H1 (cell line): ENCODE results near the gene CSHL1. TPM values are rescaled to one million over a fixed set of nuclear protein-coding genes. Genes with fewer than 3 reads are reported as not detected.
"Not testable (repeated sequence)": the region's sequence is repeated elsewhere in the genome, so short reads cannot be mapped to it uniquely, and the experiment has no call there.

Experiments used
- CTCF ChIA-PET: fragments of 300-600 bp; sonication (Branson Sonifier 250); formaldehyde crosslinking; loops from one replicate; lab custom pipeline; 2021; ENCODE audit not compliant: partially characterized antibody; lab: Charles Lee
- POLR2A ChIA-PET: fragments of 300-600 bp; sonication (Branson Sonifier 250); formaldehyde crosslinking; loops from one replicate; lab custom pipeline; 2021; ENCODE audit warnings: inconsistent platforms; ENCODE audit not compliant: partially characterized antibody; lab: Charles Lee
- DNase-seq, 2 experiments: peaks; one replicate each; pipeline versions ENCODE4 v3.0.0 to v3.0.0-alpha.2; 2010 to 2022; ENCODE audit warnings: low spot score in 2 of 2, low read depth in 1 of 2, mixed read lengths in 1 of 2
- FAIRE-seq: peaks from 2 replicates; lab custom pipeline; 2011; peaks lifted over from hg19 to GRCh38; lab: Jason Lieb, UNC
- H2AFZ ChIP-seq: 2 replicates; pipeline ENCODE4 v1.8.1; 2012; ENCODE audit warnings: low read length, inconsistent platforms
- H2AK5ac ChIP-seq: 2 replicates; pipeline ENCODE4 v1.6.1; 2013; ENCODE audit warnings: low read depth, low read length
- H2BK120ac ChIP-seq: replicated peaks from 2 replicates; pipeline ENCODE3; 2013; ENCODE audit warnings: low read depth, low read length, inconsistent platforms
- H2BK12ac ChIP-seq: 2 replicates; pipeline ENCODE4 v1.6.1; 2013; ENCODE audit warnings: low read depth, low read length
- H2BK15ac ChIP-seq: 2 replicates; pipeline ENCODE4 v1.6.1; 2013; ENCODE audit warnings: low read length
- H2BK20ac ChIP-seq: 2 replicates; pipeline ENCODE4 v1.6.1; 2013; ENCODE audit warnings: low read length
- H2BK5ac ChIP-seq: 2 replicates; pipeline ENCODE4 v1.6.1; 2013; ENCODE audit warnings: low read depth, low read length
- H3K14ac ChIP-seq: 2 replicates; pipeline ENCODE4 v1.6.1; 2013; ENCODE audit warnings: inconsistent platforms; ENCODE audit not compliant: insufficient read length
- H3K18ac ChIP-seq: 2 replicates; pipeline ENCODE4 v1.6.1; 2013; ENCODE audit warnings: low read length; ENCODE audit errors: extremely low read depth
- H3K23ac ChIP-seq: 2 replicates; pipeline ENCODE4 v1.6.1; 2013; ENCODE audit warnings: inconsistent platforms; ENCODE audit not compliant: insufficient read length
- H3K23me2 ChIP-seq: 2 replicates; pipeline ENCODE4 v1.6.1; 2013; ENCODE audit warnings: low read depth, low read length
- H3K27ac ChIP-seq: 2 replicates; pipeline ENCODE4 v1.6.1; 2011; ENCODE audit warnings: low read depth, low read length, inconsistent platforms
- H3K27me3 ChIP-seq, 4 experiments: replicated peaks in 1 of 4; 1 replicate in 1 of 4; 2 replicates in 3 of 4; pipeline versions ENCODE4 v1.6.1 to v1.8.1; 2011 to 2013; ENCODE audit warnings: low read length in 3 of 4, mild to moderate bottlenecking in 3 of 4, inconsistent platforms in 2 of 4, mixed read lengths in 2 of 4, moderate library complexity in 1 of 4; ENCODE audit not compliant: control insufficient read depth in 3 of 4, insufficient read depth in 3 of 4; ENCODE audit errors: extremely low read depth in 1 of 4
- H3K36me3 ChIP-seq, 4 experiments: 2 replicates each; pipeline versions ENCODE4 v1.6.1 to v1.8.1; 2011 to 2013; ENCODE audit warnings: mild to moderate bottlenecking in 4 of 4, low read length in 3 of 4, moderate library complexity in 2 of 4, control low read depth in 1 of 4, inconsistent platforms in 1 of 4; ENCODE audit not compliant: insufficient read depth in 4 of 4, control insufficient read depth in 2 of 4
- H3K4ac ChIP-seq: replicated peaks from 2 replicates; pipeline ENCODE3; 2013; ENCODE audit warnings: low read length, low read depth, mixed read lengths, inconsistent platforms; ENCODE audit not compliant: insufficient read length
- H3K4me1 ChIP-seq, 4 experiments: replicated peaks in 1 of 4; 1 replicate in 1 of 4; 2 replicates in 3 of 4; pipeline versions ENCODE4 v1.6.1 to v1.8.1; 2011 to 2013; ENCODE audit warnings: low read length in 3 of 4, inconsistent platforms in 2 of 4, mixed read lengths in 1 of 4; ENCODE audit not compliant: insufficient read depth in 4 of 4, control insufficient read depth in 3 of 4
- H3K4me2 ChIP-seq, 2 experiments: 2 replicates each; pipeline versions ENCODE4 v1.6.1 to v1.8.1; 2011 to 2013; ENCODE audit warnings: low read depth in 2 of 2, low read length in 2 of 2, control low read depth in 1 of 2, inconsistent platforms in 1 of 2, mild to moderate bottlenecking in 1 of 2; ENCODE audit not compliant: insufficient read depth in 1 of 2
- H3K4me3 ChIP-seq, 4 experiments: fragments of 200-600, 300-600 bp in 1 of 4; sonication (generic), shearing (Covaris generic), sonication (Bioruptor Twin) in 1 of 4; 2 replicates each; pipeline versions ENCODE4 v1.5.1 to v1.8.1; 2011 to 2016; ENCODE audit warnings: low read length in 4 of 4, low read depth in 3 of 4, control low read depth in 2 of 4, inconsistent platforms in 2 of 4, mild to moderate bottlenecking in 2 of 4, mixed read lengths in 1 of 4, moderate library complexity in 1 of 4; ENCODE audit not compliant: insufficient read depth in 2 of 4; ENCODE audit errors: extremely low read depth in 1 of 4
- H3K56ac ChIP-seq: replicated peaks from 2 replicates; pipeline ENCODE3; 2013; ENCODE audit warnings: low read depth, mild to moderate bottlenecking, mixed read lengths, low read length, inconsistent platforms; ENCODE audit not compliant: insufficient read length
- H3K79me1 ChIP-seq: 2 replicates; pipeline ENCODE4 v1.6.1; 2013; ENCODE audit warnings: low read depth, low read length, control low read depth
- H3K79me2 ChIP-seq, 2 experiments: 2 replicates each; pipeline versions ENCODE4 v1.6.1 to v1.8.1; 2012 to 2013; ENCODE audit warnings: low read length in 2 of 2, mild to moderate bottlenecking in 2 of 2, inconsistent platforms in 1 of 2; ENCODE audit not compliant: insufficient read depth in 2 of 2, control insufficient read depth in 1 of 2
- H3K9ac ChIP-seq, 4 experiments: replicated peaks in 1 of 4; 1 replicate in 1 of 4; 2 replicates in 3 of 4; pipeline versions ENCODE4 v1.6.1 to v1.8.1; 2011 to 2013; ENCODE audit warnings: low read depth in 3 of 4, low read length in 3 of 4, control low read depth in 2 of 4, mild to moderate bottlenecking in 2 of 4, moderate library complexity in 2 of 4, inconsistent platforms in 1 of 4; ENCODE audit errors: extremely low read depth in 1 of 4
- H3K9me3 ChIP-seq, 2 experiments: 2 replicates each; pipeline versions ENCODE4 v1.6.1 to v1.8.1; 2012 to 2013; ENCODE audit warnings: mild to moderate bottlenecking in 2 of 2, moderate library complexity in 2 of 2, control low read depth in 1 of 2, inconsistent platforms in 1 of 2, low read depth in 1 of 2, low read length in 1 of 2, mixed read lengths in 1 of 2; ENCODE audit not compliant: insufficient read depth in 2 of 2
- H4K20me1 ChIP-seq, 2 experiments: replicated peaks in 1 of 2; 2 replicates each; pipeline versions ENCODE3 to v1.8.1; 2011 to 2013; ENCODE audit warnings: inconsistent platforms in 2 of 2, low read length in 2 of 2, mild to moderate bottlenecking in 1 of 2; ENCODE audit not compliant: insufficient read depth in 2 of 2, control insufficient read depth in 1 of 2
- H4K5ac ChIP-seq: 2 replicates; pipeline ENCODE4 v1.6.1; 2013; ENCODE audit warnings: low read length, low read depth, mixed read lengths, inconsistent platforms; ENCODE audit not compliant: insufficient read length
- H4K8ac ChIP-seq: 2 replicates; pipeline ENCODE4 v1.8.0; 2013; ENCODE audit warnings: mild to moderate bottlenecking, moderate library complexity, low read length, inconsistent platforms; ENCODE audit not compliant: insufficient read depth; ENCODE audit errors: extremely low read depth
- H4K91ac ChIP-seq: replicated peaks from 2 replicates; pipeline ENCODE3; 2013; ENCODE audit warnings: low read length, mixed read lengths, inconsistent platforms; ENCODE audit not compliant: insufficient read length
- WGBS, 2 experiments: shearing (Covaris generic) in 1 of 2; methylation state at CpG; one replicate each; pipeline versions ENCODE4 v1.1.6 to v1.1.7; 2013 to 2015; ENCODE audit warnings: low lambda C conversion rate in 2 of 2, mixed read lengths in 2 of 2, inconsistent platforms in 1 of 2, low coverage in 1 of 2, missing lambda C conversion rate in 1 of 2; ENCODE audit not compliant: insufficient replicate concordance in 2 of 2, insufficient coverage in 1 of 2, insufficient read length in 1 of 2; ENCODE audit errors: extremely low coverage in 1 of 2, missing lambda C conversion rate in 1 of 2; 5-methylcytosine and 5-hydroxymethylcytosine counted together
- polyA plus RNA-seq, 7 experiments: library from polyadenylated mRNA; depleted of rRNA in 3 of 7; stranded (reverse) in 5 of 7; unstranded in 2 of 7; fragments of >200 nt in 5 of 7; fragments of 200-250 nt in 2 of 7; gene quantifications; 1 replicate in 5 of 7; 2 replicates in 1 of 7; 4 replicates in 1 of 7; pipeline versions ENCODE4 v1.2.1 to v1.2.3, GENCODE V29; 2011 to 2013; ENCODE audit warnings: missing spikeins in 2 of 7, mixed read lengths in 2 of 7
- total RNA-seq: library from RNA; stranded (reverse); fragmentation: NEBNext Ultra II Directional; extraction: Animal tissue kit (Norgen Biotek cat#: 25700); gene quantifications from 2 replicates; pipeline ENCODE4 v1.2.1, GENCODE V29; 2021

The CSHL1 gene
- total and polyA plus RNA-seq, 2 of the 8 experiments (the other 6 are each of a cell fraction or from before 2014, with no cell fraction given): not detected

DNA sequence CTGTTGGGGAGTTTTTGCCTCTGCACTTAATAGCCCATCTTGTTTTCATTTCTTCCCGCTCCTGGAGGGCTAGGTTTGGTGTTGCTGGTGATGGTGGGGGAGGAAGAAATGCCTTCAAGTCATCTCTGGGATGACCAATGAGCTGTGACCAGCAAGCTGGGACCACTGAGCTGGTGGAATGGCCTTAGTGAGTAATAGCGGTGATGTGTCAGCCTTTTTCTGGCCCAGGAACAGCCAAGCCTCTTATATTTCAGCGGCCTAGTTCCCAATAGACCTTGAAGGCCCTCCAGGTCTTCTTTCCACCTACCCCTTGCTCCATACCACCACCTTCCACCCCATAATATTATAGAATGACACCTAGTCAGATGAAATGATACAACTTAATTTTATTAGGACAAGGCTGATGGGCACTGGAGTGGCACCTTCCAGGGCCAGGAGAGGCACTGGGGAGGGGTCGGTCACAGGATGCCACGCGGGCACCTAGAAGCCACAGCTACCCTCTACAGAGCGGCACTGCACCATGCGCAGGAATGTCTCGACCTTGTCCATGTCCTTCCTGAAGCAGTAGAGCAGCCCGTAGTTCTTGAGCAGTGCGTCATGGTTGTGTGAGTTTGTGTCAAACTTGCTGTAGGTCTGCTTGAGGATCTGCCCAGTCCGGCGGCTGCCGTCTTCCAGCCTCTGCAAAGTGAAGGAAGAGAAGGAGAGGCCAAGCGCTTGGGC lies 39.3 kb downstream of the CSHL1 start:
- H3K23ac ChIP-seq, H2BK15ac ChIP-seq, H3K27ac ChIP-seq, H3K27me3 ChIP-seq, H3K4me1 ChIP-seq, H3K79me2 ChIP-seq, DNase-seq, H2BK20ac ChIP-seq, H2AK5ac ChIP-seq, H4K5ac ChIP-seq, H3K4me3 ChIP-seq, H3K36me3 ChIP-seq, H3K18ac ChIP-seq, H2BK5ac ChIP-seq, H3K14ac ChIP-seq, H3K79me1 ChIP-seq, H2BK12ac ChIP-seq, H3K23me2 ChIP-seq, H3K9me3 ChIP-seq, H4K91ac ChIP-seq, H2AFZ ChIP-seq, H3K9ac ChIP-seq, FAIRE-seq, POLR2A ChIA-PET, H3K4ac ChIP-seq, H4K20me1 ChIP-seq, H3K56ac ChIP-seq, H3K4me2 ChIP-seq, H4K8ac ChIP-seq, H2BK120ac ChIP-seq: not testable (repeated sequence)
- WGBS, 2 experiments: 92% methylated on average over 11 of the region's 15 CpGs; no CpG with 5 or more reads in 1 of the 2 experiments
- CTCF ChIA-PET: interaction anchor here (3.8 kb wide), 1 partner anchor 12 kb away, joined by 24 read pairs; no protein-coding TSS in a partner anchor

DNA sequence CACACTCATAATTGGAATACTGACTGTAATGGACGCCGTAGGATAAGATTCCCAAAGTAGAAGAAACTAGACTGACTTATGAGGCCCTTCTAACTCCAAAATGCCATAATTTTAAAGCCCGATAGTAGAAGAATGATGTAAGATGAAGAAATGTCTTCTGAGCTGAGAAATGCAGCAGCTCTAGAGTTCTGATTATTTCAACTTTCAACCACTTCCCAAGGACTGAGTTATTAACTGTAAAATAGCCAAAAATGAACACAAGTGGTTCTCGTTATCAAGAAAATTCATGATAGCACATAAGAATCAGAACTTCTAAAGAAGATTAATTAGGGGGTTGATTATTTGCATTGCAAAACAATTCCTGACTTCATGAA lies 40.8 kb downstream of the CSHL1 start:
- H3K9ac ChIP-seq, DNase-seq, H3K23me2 ChIP-seq, H3K14ac ChIP-seq, H3K18ac ChIP-seq, H2BK20ac ChIP-seq, H3K9me3 ChIP-seq, H3K4me2 ChIP-seq, H3K4ac ChIP-seq, H2BK12ac ChIP-seq, H3K79me2 ChIP-seq, H3K36me3 ChIP-seq, H2BK120ac ChIP-seq, H3K56ac ChIP-seq, H3K27me3 ChIP-seq, H3K27ac ChIP-seq, FAIRE-seq, H4K91ac ChIP-seq, H4K5ac ChIP-seq, H4K8ac ChIP-seq, H2AFZ ChIP-seq, H3K4me1 ChIP-seq, H3K23ac ChIP-seq, H2BK5ac ChIP-seq, H4K20me1 ChIP-seq, H3K4me3 ChIP-seq, H2AK5ac ChIP-seq, H3K79me1 ChIP-seq, H2BK15ac ChIP-seq: not testable (repeated sequence)
- 88% methylated on average over 4 of the region's 4 CpGs; no CpG with 5 or more reads in 1 of the 2 experiments for WGBS, 2 experiments
- POLR2A ChIA-PET: interaction anchor here (0.8 kb wide), 1 partner anchor 11 kb away, joined by 3 read pairs; no protein-coding TSS in a partner anchor
- CTCF ChIA-PET: interaction anchor here (0.7 to 8.0 kb wide), 9 partner anchors 9 to 156 kb away, joined by 3 to 66 read pairs (median 4); partner anchors contain the start of gene GH2
